ENCODE measurements around the gene RTP3.

DNA sequence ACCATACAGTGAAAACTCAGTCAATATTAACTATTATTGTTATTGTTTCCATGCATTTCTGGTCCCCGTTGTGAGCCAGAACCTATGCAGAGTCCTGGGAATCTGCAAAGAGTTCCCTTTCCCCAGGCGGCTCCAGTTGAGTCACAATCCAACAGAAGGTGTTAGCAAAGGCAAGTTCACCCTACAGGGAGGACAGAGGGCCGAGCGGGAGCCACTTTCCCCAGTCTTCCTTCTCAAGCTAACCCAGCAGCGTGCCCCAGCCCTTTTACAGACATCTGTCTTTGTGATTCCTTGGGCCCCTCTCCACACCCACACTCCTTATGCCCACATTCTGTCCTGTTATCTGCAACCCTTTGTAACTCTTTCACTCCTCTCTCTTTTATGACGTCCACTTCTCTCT is 20.0 kb upstream of the RTP3 start:
- no peak for TF ChIP-seq CEBPB (IDR thresholded peaks at IDR 0.05)
- TF ChIP-seq FOXM1 (IDR thresholded peaks at IDR 0.05; ENCODE audit: borderline replicate concordance, low read depth): no peak
- no peak for TF ChIP-seq RAD21 (IDR thresholded peaks at IDR 0.05; ENCODE audit: low read depth)
- no peak for TF ChIP-seq YY1 (IDR thresholded peaks at IDR 0.05; ENCODE audit: low read depth)
- no peak for TF ChIP-seq CREB1 (IDR thresholded peaks at IDR 0.05; ENCODE audit: low read depth)
- TF ChIP-seq EP300 (IDR thresholded peaks at IDR 0.05; ENCODE audit: borderline replicate concordance): no peak
- TF ChIP-seq TAF1 (IDR thresholded peaks at IDR 0.05; ENCODE audit: low read depth): no peak
- TF ChIP-seq ZBTB7A (IDR thresholded peaks at IDR 0.05; ENCODE audit: low read depth): no peak
- no peak for TF ChIP-seq REST (IDR thresholded peaks at IDR 0.05; ENCODE audit: low read depth)
- TF ChIP-seq, protein P1, sequence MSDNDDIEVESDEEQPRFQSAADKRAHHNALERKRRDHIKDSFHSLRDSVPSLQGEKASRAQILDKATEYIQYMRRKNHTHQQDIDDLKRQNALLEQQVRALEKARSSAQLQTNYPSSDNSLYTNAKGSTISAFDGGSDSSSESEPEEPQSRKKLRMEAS (IDR thresholded peaks at IDR 0.05): no peak
- no peak for TF ChIP-seq TCF12 (IDR thresholded peaks at IDR 0.05; ENCODE audit: low read depth)
- TF ChIP-seq TEAD4 (IDR thresholded peaks at IDR 0.05): no peak
- no peak for TF ChIP-seq USF1 (IDR thresholded peaks at IDR 0.05)
- no peak for TF ChIP-seq NFIC (IDR thresholded peaks at IDR 0.05)
